Measurements from ENCODE around the gene PHPT1.

The PHPT1 gene

GRCh38 chr9:136886610-136887597, 37.7 kb downstream of the PHPT1 start:
- DNase-seq (ENCODE audit: low read depth in 2 of 2): no peak

GRCh38 chr9:136888454-136888853, 39.2 kb downstream of the PHPT1 start:
- DNase-seq (ENCODE audit: low read depth in 2 of 2): no peak

GRCh38 chr9:136889858-136890257, 40.6 kb downstream of the PHPT1 start:
- DNase-seq (ENCODE audit: low read depth in 2 of 2): no peak

GRCh38 chr9:136890661-136891060, 41.5 kb downstream of the PHPT1 start:
- no peak for DNase-seq (ENCODE audit: low read depth in 2 of 2)

DNA sequence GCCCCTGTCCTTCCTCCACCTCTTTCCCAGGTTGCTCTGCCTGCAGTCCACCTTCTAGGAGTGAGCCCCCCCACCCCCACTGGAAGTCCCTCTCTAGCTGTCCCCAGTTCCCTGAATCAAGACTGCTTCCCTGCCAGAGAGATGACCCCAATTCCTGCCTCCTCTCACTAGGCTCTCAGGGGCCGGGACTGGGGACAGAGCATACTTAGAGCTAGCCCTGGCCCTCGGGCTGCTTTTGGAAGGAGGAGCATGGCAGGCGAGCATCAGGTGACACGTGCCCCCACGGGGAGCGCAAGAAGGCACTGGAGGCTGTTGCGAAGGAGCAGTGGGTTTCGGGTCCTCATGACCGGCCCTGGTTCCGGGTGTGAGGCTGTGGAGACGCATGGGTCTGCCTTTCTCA, 46.8 kb downstream of the PHPT1 start:
- DNase-seq (ENCODE audit: low read depth in 2 of 2): no peak

DNA sequence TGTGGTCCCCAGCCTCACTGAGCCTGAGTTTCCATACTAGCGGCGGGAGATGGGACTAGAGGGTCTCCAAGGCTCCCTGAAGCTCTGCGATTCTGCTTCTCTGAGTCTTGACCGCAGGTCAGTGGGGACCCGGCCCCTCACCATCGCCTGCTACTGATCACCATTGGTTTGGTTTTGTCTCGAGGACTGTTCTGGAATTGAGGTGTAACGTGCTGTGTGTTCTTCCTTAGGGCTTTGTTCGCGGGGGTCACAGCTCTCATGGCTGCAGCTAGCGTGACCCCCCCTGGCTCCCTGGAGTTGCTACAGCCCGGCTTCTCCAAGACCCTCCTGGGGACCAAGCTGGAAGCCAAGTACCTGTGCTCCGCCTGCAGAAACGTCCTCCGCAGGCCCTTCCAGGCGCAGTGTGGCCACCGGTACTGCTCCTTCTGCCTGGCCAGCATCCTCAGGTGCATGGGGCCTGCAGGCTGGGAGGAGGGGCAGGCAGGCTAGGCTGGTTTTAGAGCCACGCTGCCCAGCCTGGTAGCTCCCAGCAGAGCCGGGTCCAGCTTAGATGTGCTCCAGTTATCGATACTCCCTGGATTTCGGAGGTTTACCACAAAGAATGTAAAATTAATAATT, 49.4 kb downstream of the PHPT1 start:
- DNase-seq (ENCODE audit: low read depth in 2 of 2): no peak

GRCh38 chr9:136899196-136899595, 50.0 kb downstream of the PHPT1 start:
- DNase-seq (ENCODE audit: low read depth in 2 of 2): no peak

DNA sequence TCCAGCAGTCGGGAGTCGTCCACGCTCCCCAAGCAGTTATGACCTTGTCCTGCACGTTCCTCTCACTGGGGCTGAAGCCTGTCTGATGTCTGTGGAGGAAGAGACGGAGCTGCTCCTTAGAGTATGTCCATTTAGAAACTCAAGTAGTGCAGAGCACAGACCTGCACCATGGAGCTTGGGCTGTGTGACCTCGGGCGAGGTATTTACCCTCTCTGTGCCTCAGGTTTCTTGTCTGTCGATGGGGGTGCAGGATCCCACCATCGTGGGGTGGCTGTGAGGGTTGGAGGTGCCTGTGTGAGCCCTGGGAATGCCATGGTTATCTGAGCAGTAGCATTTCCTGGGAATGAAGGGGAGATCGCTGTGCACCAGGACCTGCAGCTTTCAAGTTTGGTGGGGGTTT, 51.3 kb downstream of the PHPT1 start:
- no peak for DNase-seq (ENCODE audit: low read depth in 2 of 2)

All from stimulated activated CD8-positive, alpha-beta memory T cell treated with anti-CD3 and anti-CD28 coated beads, Interleukin-7, amount 100 ng/mL, for 1 hour (primary cell).